ENCODE measurements around the gene SELL.
"Not testable (repeated sequence)": the region's sequence is repeated elsewhere in the genome, so short reads cannot be mapped to it uniquely, and the experiment has no call there.

SELL gene

GRCh38 chr1:169701261-169702005, 10.0 kb downstream of the SELL start:
- no peak for DNase-seq

- DNase-seq: no peak
Observed at GRCh38 chr1:169699707-169700106, 11.7 kb downstream of the SELL start.

- DNase-seq: no peak
Observed at GRCh38 chr1:169698976-169699375, 12.4 kb downstream of the SELL start.

- no peak for DNase-seq
Observed at GRCh38 chr1:169697755-169698154, 13.7 kb downstream of the SELL start.

GRCh38 chr1:169696273-169697100, 14.9 kb downstream of the SELL start:
- no peak for DNase-seq

- DNase-seq: no peak
Observed at GRCh38 chr1:169694304-169695075, 16.9 kb downstream of the SELL start.

GRCh38 chr1:169692756-169693460, 18.5 kb downstream of the SELL start:
- DNase-seq: no peak

GRCh38 chr1:169690489-169690888, 20.9 kb downstream of the SELL start:
- DNase-seq: no peak

GRCh38 chr1:169689395-169689794, 22.0 kb downstream of the SELL start:
- DNase-seq: no peak

GRCh38 chr1:169688377-169688776, 23.0 kb downstream of the SELL start:
- DNase-seq: not testable (repeated sequence)

- no peak for DNase-seq
Observed at GRCh38 chr1:169683661-169684060, 27.8 kb downstream of the SELL start.

GRCh38 chr1:169683168-169683567, 28.3 kb downstream of the SELL start:
- not testable (repeated sequence) for DNase-seq

- DNase-seq: no peak
Observed at GRCh38 chr1:169682071-169682470, 29.3 kb downstream of the SELL start.

- no peak for DNase-seq
Observed at GRCh38 chr1:169681140-169681539, 30.3 kb downstream of the SELL start.

- DNase-seq: no peak
Observed at GRCh38 chr1:169680377-169681019, 30.9 kb downstream of the SELL start.

- no peak for DNase-seq
Observed at GRCh38 chr1:169679692-169680091, 31.7 kb downstream of the SELL start.

GRCh38 chr1:169676001-169676400, 35.4 kb downstream of the SELL start:
- no peak for DNase-seq

- no peak for DNase-seq
Observed at GRCh38 chr1:169670836-169671235, 40.6 kb downstream of the SELL start.

GRCh38 chr1:169670244-169670643, 41.2 kb downstream of the SELL start:
- not testable (repeated sequence) for DNase-seq

GRCh38 chr1:169667699-169668596, 43.5 kb downstream of the SELL start:
- not testable (repeated sequence) for DNase-seq

- not testable (repeated sequence) for DNase-seq
Observed at GRCh38 chr1:169667227-169667639, 44.2 kb downstream of the SELL start.
